ENCODE data around the gene SKI. TPM values are rescaled to one million over a fixed set of nuclear protein-coding genes. Genes with fewer than 3 reads are reported as not detected.

SKI gene
- total and polyA plus RNA-seq, 2 of the 8 experiments (the other 6 are each of a cell fraction or from before 2014, with no cell fraction given) = 8.3 to 87.6 TPM

DNA sequence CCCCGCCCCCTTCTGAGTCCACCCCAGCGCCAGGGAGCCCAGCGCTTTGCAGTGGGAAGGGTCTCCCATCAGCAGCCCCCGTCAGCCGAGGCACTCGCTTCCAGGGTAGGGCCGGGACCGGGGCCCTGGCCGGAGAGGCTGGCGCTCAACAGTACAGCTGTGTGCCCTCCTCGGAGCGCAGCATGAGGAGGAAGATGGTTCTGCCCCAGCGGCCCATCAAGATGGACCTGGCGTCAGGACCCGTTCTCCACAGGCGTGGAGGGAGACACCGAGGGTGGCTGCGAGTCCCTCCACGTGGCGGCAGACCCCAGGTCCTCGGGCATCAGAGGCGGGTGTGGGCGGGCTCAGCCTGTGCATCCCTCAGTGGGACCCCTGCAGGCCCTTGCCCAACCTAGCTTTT, 109.0 kb downstream of the SKI start:
- no peak overlapping the region for H3K27ac ChIP-seq (ENCODE audit: low read depth, low read length)
- 97% methylated on average over 13 of the region's 23 CpGs; no CpG with 5 or more reads in 1 of the 2 experiments for WGBS, 2 experiments (ENCODE audit: extremely low coverage in 1 of 2, insufficient coverage in 1 of 2, insufficient read length in 1 of 2, insufficient replicate concordance in 2 of 2, low coverage in 1 of 2, low lambda C conversion rate in 2 of 2, missing lambda C conversion rate in 1 of 2)
- no peak overlapping the region for H3K4me2 ChIP-seq (ENCODE audit: insufficient read depth in 1 of 2, low read depth in 2 of 2, low read length in 2 of 2)
- CTCF ChIA-PET (ENCODE audit: partially characterized antibody) = interaction anchor here (0.6 to 2.5 kb wide), 6 partner anchors 9 to 178 kb away, joined by 3 to 8 read pairs (median 4); no protein-coding TSS in a partner anchor
- no peaks in the 10 kb centered on the region for H3K23me2 ChIP-seq (ENCODE audit: low read depth, low read length)
- no peak overlapping the region for H2BK12ac ChIP-seq (ENCODE audit: low read depth, low read length)
- no peak overlapping the region; the same call in 1 of the 2 replicates for H3K18ac ChIP-seq (ENCODE audit: extremely low read depth, low read length)
- H3K36me3 ChIP-seq (ENCODE audit: control insufficient read depth in 2 of 4, insufficient read depth in 4 of 4, low read length in 3 of 4) = no peaks in the 10 kb centered on the region
- no peak overlapping the region for H3K9ac ChIP-seq (replicated peaks in 1 of 4; ENCODE audit: extremely low read depth in 1 of 4, low read depth in 3 of 4, low read length in 3 of 4)
- no peak overlapping the region for H2BK5ac ChIP-seq (ENCODE audit: low read depth, low read length)
- no peaks in the 10 kb centered on the region for H3K79me1 ChIP-seq (ENCODE audit: low read depth, low read length)
- H3K56ac ChIP-seq (replicated peaks; ENCODE audit: insufficient read length, low read depth, low read length) = no peak overlapping the region
- no peaks in the 10 kb centered on the region for H3K4me1 ChIP-seq (replicated peaks in 1 of 4; ENCODE audit: control insufficient read depth in 3 of 4, insufficient read depth in 4 of 4, low read length in 3 of 4)
- no peak overlapping the region for H2AK5ac ChIP-seq (ENCODE audit: low read depth, low read length)
- no peaks in the 10 kb centered on the region for H3K79me2 ChIP-seq (ENCODE audit: control insufficient read depth in 1 of 2, insufficient read depth in 2 of 2, low read length in 2 of 2)
- peaks cover under 1 to 7% of the 10 kb centered on the region in 2 experiments; a peak in 3 of 4 replicates for H3K9me3 ChIP-seq (ENCODE audit: insufficient read depth in 2 of 2, low read depth in 1 of 2, low read length in 1 of 2)
- DNase-seq (ENCODE audit: low read depth in 1 of 2, low spot score in 2 of 2) = no peak
- no peak overlapping the region for H4K91ac ChIP-seq (replicated peaks; ENCODE audit: insufficient read length, low read length)
- H3K4ac ChIP-seq (replicated peaks; ENCODE audit: insufficient read length, low read depth, low read length) = no peak overlapping the region
- POLR2A ChIA-PET (ENCODE audit: partially characterized antibody) = interaction anchor here (0.7 to 1.4 kb wide), 2 partner anchors 20 to 97 kb away, joined by 3 to 5 read pairs; no protein-coding TSS in a partner anchor
- H3K23ac ChIP-seq (ENCODE audit: insufficient read length) = no peak overlapping the region
- H2BK20ac ChIP-seq (ENCODE audit: low read length) = no peak overlapping the region
- no peaks in the 10 kb centered on the region for H3K27me3 ChIP-seq (replicated peaks in 1 of 4; ENCODE audit: control insufficient read depth in 3 of 4, extremely low read depth in 1 of 4, insufficient read depth in 3 of 4, low read length in 3 of 4)
- H4K20me1 ChIP-seq (replicated peaks in 1 of 2; ENCODE audit: control insufficient read depth in 1 of 2, insufficient read depth in 2 of 2, low read length in 2 of 2) = no peaks in the 10 kb centered on the region
- no peak overlapping the region; the same call in 1 of the 2 replicates for H4K8ac ChIP-seq (ENCODE audit: extremely low read depth, insufficient read depth, low read length)
- FAIRE-seq = no peak
- no peak overlapping the region for H2BK120ac ChIP-seq (replicated peaks; ENCODE audit: low read depth, low read length)
- H2AFZ ChIP-seq (ENCODE audit: low read length) = no peak overlapping the region
- H3K14ac ChIP-seq (ENCODE audit: insufficient read length) = no peak overlapping the region
- H3K4me3 ChIP-seq (ENCODE audit: extremely low read depth in 1 of 4, insufficient read depth in 2 of 4, low read depth in 3 of 4, low read length in 4 of 4) = no peak overlapping the region
- H2BK15ac ChIP-seq (ENCODE audit: low read length) = no peak overlapping the region
- no peak overlapping the region for H4K5ac ChIP-seq (ENCODE audit: insufficient read length, low read depth, low read length)
- no peak for TF ChIP-seq EGR1 (IDR thresholded peaks at IDR 0.05; ENCODE audit: borderline replicate concordance, low read depth, low read length)
- TF ChIP-seq KDM5A (IDR thresholded peaks at IDR 0.05; ENCODE audit: low read length) = no peak
- TF ChIP-seq MAFK (IDR thresholded peaks at IDR 0.05; ENCODE audit: low read depth, low read length) = no peak
- TF ChIP-seq ZNF274 (IDR thresholded peaks at IDR 0.05; ENCODE audit: borderline replicate concordance, extremely low read depth, low read length) = no peak
- no peak for TF ChIP-seq BACH1 (IDR thresholded peaks at IDR 0.05; ENCODE audit: low read length)
- no peak for TF ChIP-seq CBX8 (IDR thresholded peaks at IDR 0.05; ENCODE audit: borderline replicate concordance, low read depth, low read length)
- no peak for TF ChIP-seq JUN (IDR thresholded peaks at IDR 0.05; ENCODE audit: low read depth, low read length)
- no peak for TF ChIP-seq TBP (IDR thresholded peaks at IDR 0.05; ENCODE audit: low read depth, low read length)
- no peak for TF ChIP-seq HDAC2 (IDR thresholded peaks at IDR 0.05; ENCODE audit: borderline replicate concordance in 1 of 2, low read depth in 2 of 2, low read length in 2 of 2)
- no peak for TF ChIP-seq CTBP2 (IDR thresholded peaks at IDR 0.05; ENCODE audit: borderline replicate concordance, insufficient read depth, insufficient read length, low read length)
- TF ChIP-seq, protein P1, sequence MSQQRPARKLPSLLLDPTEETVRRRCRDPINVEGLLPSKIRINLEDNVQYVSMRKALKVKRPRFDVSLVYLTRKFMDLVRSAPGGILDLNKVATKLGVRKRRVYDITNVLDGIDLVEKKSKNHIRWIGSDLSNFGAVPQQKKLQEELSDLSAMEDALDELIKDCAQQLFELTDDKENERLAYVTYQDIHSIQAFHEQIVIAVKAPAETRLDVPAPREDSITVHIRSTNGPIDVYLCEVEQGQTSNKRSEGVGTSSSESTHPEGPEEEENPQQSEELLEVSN (IDR thresholded peaks at IDR 0.05) = no peak
- TF ChIP-seq, protein P2, sequence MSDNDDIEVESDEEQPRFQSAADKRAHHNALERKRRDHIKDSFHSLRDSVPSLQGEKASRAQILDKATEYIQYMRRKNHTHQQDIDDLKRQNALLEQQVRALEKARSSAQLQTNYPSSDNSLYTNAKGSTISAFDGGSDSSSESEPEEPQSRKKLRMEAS (IDR thresholded peaks at IDR 0.05) = no peak

Data from H1 (cell line).